ENCODE results near the gene PBX2.

GRCh38 chr6:32146287-32146686 lies 43.7 kb downstream of the PBX2 start:
- TF ChIP-seq POLR2A (IDR thresholded peaks at IDR 0.05), result no peak
- TF ChIP-seq CTCF (IDR thresholded peaks at IDR 0.05), result no peak
- TF ChIP-seq EP300 (IDR thresholded peaks at IDR 0.05), result no peak

Data from tibial nerve (tissue), 4 donors.